Coronary artery (tissue), 2 donors: ENCODE measurements around the gene GMDS.

Experiments used
- DNase-seq: peaks from one replicate; pipeline ENCODE4 v3.0.0-alpha.2; 2017; ENCODE audit warnings: low spot score
- H3K27ac ChIP-seq, 2 donors: fragments of 200-600 bp; sonication (generic); one replicate each; pipeline ENCODE4 v1.5.1; 2016 to 2019
- H3K4me3 ChIP-seq: fragments of 200-600 bp; sonication (generic); 2 replicates; pipeline ENCODE4 v1.5.1; 2016; ENCODE audit warnings: mild to moderate bottlenecking, moderate library complexity
- CTCF ChIP-seq: fragments of 200-600 bp; sonication (generic); IDR thresholded peaks from one replicate; pipeline ENCODE4 v1.5.1; 2019; ENCODE audit warnings: antibody characterized with exemption

The GMDS gene

GRCh38 chr6:2157441-2158127 is 87.8 kb downstream of the GMDS start:
- Histone ChIP-seq H3K4me3 (no peak overlapping the region), H3K27ac (peak overlapping the region in 1 of 2 donors; percentile 39)
- no peak for DNase-seq
- no peak for TF ChIP-seq CTCF

GRCh38 chr6:2155206-2155605 is 90.2 kb downstream of the GMDS start:
- TF ChIP-seq CTCF, result no peak
- DNase-seq, result no peak
- H3K4me3 ChIP-seq, result no peak overlapping the region
- H3K27ac ChIP-seq, result no peak overlapping the region

DNA sequence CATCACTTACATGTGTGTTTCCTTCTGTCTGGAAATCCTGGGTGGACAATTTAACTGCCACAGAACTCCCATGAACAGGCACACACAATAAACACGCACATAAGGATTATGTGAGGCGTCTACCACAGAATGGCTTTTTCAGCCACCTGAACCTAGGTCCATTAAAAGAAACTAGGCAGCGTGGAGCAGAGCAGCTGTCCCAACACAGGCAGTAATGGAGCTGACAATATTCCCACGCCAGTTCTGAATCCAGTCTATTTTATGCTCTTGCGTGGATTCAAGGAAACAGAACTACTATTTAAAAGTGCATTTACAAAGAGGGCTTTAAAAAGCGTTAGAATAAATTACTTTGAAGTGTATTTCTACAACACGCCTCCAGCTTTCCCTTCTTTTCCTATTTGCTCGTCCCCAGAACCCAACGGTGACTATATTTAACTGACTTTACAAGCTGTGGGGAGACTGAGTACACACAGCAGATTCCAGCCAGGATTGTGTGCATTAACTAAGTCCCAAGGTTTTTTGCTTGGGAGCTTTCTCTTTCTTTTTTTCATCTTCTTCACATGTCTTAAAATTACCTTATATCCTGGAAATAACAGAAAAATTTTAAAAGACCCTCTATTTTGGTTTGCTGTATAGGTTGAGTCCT is 95.9 kb downstream of the GMDS start:
- Histone ChIP-seq H3K4me3 (no peak overlapping the region), H3K27ac (no peak overlapping the region)
- no peak for DNase-seq
- no peak for TF ChIP-seq CTCF

- no peak for TF ChIP-seq CTCF
- Histone ChIP-seq H3K4me3 (peak overlapping the region; percentile 39), H3K27ac (no peak overlapping the region)
- no peak for DNase-seq
Observed at GRCh38 chr6:2148748-2149147, 96.7 kb downstream of the GMDS start.

- no peak for TF ChIP-seq CTCF
- peak overlapping the region in 1 of 2 donors; percentile 59 for H3K27ac ChIP-seq
- peak overlapping the region; percentile 39 for H3K4me3 ChIP-seq
- no peak for DNase-seq
Observed at GRCh38 chr6:2147766-2148448, 97.5 kb downstream of the GMDS start.

DNA sequence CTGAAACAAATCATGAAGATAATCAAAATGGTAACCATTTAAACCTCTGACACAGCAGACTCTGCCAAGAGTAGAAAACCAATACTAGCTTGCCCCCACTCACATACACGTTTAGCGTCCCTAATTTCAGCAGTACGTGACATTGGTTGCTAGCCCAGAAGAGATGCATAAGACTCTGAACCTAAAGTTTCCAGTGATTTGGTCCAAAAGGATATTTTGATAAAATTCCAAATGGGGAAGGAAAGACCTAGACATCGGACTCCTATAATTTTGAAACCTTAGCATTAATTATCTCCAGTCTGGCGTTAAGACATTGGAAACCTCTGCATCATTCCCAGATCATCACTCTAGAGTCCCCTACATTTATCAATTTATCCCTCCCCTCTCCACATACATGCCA is 98.1 kb downstream of the GMDS start:
- no peak for DNase-seq
- TF ChIP-seq CTCF, result no peak
- H3K4me3 ChIP-seq, result no peak overlapping the region
- peak overlapping the region in 1 of 2 donors; percentile 59 for H3K27ac ChIP-seq

DNA sequence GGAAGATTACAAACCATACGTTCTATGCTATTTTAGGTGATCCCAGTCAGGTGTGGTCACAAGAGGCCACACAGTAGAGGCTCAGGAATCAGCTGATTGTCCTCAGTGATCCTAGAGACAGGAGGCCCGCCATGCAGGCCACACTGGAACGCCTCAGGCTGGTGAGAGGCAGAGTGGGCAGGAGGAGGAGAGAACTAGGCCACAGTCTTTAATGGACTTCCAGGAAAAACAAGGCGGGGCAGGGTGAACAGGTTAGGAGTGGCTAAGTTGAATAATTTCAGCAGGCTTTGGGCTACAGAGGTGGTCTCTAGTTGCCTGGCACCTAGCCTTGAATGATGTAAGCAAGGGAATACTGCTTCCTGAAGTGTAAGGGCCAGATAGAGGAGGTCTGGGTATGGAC is 101.2 kb downstream of the GMDS start:
- Histone ChIP-seq H3K27ac (no peak overlapping the region), H3K4me3 (no peak overlapping the region)
- no peak for DNase-seq
- no peak for TF ChIP-seq CTCF
